HL-60/S4 treated with retinoic acid at 250 ng/mL for 4 days and 3 days (cell line): Measurements from ENCODE around the gene HOXD8.

Source experiments
- in situ Hi-C: fragments of 300-500 bp; cut with MboI; formaldehyde crosslinking; loops from 2 replicates; pipeline ENCODE4 v1.7.0; 2022; ENCODE audit warnings: low sequenced_read_pairs

Gene HOXD8

DNA sequence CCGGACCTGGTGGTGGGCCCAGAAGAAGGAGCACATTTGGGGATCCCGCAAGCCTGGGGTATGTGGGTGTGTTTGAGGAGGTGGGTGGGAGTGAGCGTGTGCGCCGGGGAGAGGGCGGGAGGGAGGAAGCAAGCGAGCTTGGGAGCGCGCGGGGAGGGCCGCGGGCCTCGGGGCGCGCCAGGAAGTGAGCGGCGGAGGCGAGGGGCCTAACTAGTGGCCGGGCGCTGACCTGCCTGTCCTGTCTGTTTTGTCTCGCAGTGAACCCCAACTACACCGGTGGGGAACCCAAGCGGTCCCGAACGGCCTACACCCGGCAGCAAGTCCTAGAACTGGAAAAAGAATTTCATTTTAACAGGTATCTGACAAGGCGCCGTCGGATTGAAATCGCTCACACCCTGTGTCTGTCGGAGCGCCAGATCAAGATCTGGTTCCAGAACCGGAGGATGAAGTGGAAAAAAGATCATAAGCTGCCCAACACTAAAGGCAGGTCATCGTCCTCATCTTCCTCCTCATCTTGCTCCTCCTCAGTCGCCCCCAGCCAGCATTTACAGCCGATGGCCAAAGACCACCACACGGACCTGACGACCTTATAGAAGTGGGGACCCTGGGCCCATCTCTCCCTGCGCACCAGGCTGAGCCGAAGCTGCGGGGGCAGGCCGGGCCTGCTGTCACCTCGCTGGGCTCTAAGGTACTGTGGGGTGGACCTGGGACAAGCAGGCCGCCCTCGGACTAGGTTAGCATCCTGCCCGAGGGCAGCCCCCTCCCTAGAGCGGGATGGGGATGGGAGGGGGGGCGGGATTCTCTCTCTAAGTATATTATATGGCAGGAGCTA is 23.1 kb downstream of the HOXD8 start:
- in situ Hi-C loops, result no loop called here

DNA sequence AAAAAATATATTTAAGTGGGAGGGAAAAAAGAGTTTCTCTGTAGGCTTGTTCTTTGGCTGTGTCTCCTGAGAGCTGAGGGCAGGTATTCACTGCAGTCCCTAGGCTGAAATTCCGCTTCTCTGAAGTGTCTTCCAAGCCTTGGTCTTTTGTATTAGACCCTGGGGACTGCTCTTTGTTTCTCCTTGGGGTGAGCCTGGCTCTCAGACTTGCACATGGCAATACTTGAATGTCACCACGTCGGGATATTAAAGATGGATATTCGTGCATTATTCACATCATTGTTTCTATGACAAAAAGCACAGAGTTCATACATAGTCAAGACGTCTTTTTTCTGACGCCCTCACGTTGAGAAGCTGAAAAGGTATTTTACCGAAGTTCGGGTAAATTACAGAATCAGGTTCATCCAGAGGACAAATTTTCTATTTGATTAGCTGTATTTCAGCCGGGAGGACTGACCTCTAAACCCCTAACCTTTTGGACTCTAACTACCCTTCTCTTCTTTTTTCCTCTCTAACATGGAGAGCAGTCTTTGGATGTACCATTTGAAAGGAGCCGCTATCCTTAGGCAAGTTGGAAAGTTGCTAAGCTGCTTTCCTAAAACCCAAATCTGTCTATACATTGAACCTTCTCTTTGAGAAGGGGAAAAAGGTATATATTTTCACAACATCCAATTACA is 25.2 kb downstream of the HOXD8 start:
- in situ Hi-C loops, result no loop called here

DNA sequence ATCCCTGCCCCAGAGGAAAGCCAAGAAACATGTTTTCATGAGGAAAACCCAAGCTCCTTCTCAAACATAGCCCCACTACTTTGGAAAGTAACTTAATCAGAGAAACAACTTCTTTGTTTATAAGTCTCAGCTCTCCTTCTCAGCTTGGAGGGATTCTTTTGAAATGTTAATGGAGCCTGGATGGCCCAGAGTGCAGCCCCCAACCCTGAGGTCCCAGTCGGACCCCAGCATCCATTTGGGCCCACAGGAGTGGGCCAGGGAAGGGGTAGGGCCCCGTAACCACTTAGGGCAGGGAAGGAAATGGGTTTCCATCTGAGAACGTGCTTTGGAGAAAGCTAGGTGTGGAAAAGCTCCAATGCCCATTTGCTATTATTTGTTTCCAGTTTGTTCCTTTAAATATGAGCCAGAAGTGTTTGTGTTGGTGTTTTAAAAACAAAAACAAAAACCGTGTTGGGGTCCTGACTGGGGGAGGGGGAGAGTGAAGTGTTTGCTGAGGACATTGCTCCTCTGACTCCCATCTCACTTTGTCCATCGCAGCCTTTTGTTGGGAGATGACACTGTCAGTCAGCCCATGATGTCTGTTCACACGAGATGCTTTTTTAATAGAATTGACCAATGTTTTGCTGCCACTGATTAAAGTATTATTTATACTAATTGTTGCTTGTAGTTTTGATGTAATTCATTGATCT is 26.0 kb downstream of the HOXD8 start:
- in situ Hi-C loops, result no loop called here

DNA sequence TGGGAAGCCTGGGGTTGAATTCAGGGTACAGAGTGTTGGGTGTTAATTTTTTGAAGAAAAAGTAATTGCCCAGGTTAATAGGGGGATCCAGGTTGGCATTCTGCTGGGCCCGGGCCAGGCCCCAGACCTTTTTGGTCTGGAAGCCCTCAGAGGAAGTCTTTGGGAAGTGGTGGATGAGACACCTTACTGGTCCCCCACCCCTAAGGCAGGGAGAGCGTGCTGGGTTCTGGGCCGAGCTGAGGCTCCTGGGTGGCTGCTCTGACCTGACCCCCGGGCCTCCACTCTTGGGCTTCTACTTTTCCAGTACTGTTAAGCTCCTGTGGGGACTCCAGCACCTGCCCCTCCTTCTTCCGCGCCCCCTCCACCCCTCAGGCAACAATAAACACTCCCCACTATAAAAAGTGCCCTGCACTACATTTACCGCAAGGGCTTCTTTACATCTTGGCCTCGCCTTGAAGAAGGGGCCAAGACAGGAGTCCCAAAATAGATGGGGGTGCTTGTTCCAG is 26.8 kb downstream of the HOXD8 start:
- in situ Hi-C loops, result no loop called here

DNA sequence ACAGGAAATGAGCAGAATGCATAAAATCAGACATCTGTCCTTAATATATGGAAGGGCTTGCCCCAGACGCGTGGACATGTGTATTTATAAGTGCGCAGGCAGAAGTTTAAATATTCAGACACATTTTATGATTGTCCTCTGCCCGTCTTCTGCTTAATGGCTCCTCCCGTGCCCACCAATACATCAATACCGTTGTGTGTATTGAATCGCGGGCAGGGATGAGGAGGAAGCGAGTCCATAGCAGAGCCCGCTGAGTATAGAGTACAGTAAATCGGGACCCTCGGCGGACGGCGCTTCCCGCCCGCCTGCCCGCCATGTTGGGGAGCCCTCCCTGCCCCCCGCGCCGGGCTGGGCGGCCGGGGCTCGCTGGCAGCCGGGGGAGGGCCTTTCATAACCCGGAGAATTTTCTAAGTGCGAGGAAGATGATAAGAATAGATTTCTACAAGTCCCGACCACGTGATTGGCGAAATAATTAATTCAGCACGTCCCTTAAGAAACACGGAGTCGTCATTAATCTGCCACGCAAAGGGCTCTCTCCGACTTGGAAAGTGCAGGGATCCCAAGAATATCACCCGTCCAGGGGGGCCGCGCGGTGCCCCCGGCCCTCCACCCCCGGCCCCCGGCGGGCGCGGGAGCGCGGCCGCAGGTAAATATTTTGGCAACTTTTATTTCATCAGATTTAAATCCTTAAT is 27.4 kb downstream of the HOXD8 start, which contains the start of gene HOXD3:
TSS of gene HOXD3 (plus strand) at position 501 of the 692 bp plus-strand sequence. CDS start 11,808 bp downstream, outside the sequence.
- in situ Hi-C loops, result no loop called here

DNA sequence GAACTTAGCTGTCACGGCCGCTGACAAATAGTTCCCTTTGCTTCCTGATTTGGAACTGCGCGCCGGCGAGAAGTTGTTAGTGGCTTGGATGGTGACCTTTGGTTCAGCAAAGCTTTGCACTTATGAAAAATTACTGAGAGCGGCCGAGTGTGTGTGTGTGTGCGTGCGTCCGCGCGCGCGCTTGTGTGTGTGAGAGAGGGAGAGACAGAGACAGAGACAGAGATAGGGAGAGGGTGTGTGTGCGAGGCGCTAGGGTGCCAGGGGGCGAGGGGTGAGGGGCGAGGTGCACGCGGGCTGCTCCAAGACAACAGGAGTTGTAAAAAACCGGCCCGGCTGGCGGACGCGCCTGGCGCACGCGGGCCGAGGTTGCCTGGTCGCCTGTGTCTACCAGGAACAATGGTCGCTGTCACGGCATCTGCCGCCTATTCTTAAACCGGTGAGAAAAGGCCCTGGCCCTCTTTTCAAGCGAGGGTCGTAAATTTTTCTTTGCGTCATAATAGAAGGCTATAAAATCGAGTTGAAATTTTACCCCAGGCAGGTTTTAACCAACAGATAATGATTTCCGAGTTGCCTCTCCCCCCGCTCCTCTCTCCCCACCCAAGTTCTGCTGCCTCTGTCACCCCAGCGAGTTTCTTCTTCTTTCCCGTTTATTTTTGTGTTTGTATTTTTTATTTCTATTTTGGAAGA is 28.1 kb downstream of the HOXD8 start:
- in situ Hi-C loops, result no loop called here

DNA sequence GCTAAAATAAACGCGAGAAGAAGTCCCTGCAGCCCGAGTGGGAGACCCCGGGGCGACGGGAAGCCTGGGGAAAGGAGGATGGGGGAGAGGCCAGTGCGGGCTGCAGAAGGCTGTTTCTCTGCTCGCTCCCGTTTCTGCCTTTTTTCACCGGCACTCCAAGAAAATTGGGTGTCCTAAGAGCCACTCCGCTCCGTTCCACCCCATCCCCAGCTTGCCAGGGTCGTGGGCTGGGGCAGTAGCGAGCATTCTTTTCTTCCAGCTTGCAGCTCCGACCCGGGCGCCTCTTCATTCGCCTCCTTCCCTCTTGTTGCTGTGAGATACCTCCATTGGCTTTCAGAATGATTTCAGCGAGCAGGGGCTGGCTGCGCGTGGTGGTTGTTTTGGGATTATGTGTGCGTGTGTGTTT is 28.7 kb downstream of the HOXD8 start:
- in situ Hi-C loops, result no loop called here

DNA sequence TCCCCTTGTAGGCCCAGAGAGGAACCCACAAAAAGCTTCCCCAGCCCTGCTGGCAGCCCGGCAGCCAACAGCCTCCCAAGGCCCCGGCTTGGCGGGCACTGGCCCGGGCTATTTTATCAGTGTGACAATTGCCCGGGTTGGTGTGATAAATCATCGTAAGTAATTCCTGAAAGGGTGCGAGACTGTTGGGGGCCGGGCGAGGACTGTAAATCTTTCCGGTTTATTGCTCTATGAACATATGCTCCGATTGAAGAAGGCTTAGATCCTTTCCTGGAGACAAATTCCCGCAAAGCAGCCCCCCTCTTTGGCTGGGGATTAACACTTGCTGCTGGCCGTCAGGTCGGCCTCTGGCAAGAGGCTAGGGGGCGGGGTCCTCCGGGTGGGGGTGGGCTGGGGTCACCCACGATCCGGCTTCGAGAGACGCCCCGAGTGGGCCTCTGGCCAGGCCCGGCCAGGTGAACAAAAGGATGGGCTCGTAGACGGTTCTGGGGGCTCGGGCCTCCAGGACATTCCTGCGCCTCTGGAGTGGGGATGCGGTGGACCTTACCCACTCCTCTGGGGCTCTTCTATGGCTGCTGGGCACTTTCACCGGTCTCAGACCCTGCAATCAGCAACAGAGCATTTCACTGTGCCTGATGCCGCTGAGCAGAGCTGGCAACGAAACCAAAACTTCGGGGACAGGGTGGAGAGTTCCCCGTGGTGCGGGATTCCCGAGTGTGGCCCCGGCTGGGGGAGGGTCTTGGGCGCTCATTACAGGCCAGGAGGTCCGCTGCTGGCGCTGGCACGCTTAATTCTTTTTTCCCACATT is 29.6 kb downstream of the HOXD8 start:
- in situ Hi-C loops, result no loop called here

DNA sequence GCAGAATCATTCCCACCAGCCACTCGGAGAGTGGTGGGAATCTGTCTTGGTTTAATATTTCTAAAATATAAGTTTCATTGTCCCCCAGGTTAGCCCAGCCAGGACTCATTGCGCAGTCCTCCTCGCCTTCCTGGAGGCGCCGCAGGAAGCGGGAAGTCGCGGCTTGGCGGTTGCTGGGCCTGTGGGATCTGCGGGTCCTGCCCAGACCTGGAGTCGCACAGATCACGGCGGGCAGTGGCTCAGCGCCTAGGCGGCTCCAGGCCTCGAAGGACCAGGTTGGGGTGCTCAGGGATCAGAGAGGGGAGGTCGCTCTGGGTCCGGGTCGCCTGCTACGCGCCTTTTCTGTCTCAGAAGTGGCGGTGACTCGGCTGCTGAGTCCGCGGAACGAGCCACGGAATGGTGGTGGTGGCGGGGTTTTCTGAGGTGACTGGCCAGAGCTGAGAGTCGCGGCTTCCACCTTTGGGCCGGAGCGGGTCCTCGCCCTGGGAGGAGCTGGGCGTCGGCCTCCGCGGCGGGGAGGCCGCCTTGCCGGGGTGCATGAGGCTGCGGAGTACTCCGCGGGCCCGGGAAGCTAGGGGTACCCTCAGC is 30.3 kb downstream of the HOXD8 start:
- in situ Hi-C loops, result no loop called here

DNA sequence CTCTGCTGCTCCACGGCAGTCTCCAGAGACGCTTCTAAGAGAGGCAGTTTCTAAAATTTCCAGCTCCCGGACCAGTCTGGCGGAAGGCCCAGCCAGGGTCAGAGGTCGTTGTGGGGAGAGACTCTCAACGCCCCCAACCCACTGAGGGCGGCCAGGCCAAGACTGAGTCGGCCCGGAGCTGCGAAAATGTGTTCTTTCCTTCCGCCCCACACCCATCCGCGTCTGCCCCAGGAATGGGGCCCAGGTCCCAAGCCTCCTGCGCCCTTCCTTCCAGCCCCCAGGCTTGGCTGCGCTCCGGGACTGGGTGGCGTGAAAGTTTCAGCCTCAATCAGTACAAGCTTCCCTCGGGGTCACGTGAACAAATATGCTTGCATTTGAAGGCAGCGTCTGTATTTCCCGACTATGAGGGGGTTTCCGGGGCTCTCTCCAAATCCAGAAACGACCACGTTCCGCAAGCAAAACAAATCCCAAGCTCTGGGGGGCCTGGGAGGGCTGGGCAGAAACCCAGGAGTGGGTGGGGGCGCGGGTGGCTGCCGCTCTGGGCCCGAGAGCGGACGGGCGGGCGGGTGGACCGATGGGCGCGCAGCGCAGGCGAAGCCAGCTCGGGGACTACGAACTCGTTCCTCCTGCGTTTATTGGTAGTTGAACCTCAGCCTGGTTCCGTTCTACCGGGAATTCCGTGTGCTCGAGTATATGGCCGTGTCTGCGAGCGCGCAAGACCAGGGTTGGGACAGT is 30.9 kb downstream of the HOXD8 start:
- in situ Hi-C loops, result no loop called here

DNA sequence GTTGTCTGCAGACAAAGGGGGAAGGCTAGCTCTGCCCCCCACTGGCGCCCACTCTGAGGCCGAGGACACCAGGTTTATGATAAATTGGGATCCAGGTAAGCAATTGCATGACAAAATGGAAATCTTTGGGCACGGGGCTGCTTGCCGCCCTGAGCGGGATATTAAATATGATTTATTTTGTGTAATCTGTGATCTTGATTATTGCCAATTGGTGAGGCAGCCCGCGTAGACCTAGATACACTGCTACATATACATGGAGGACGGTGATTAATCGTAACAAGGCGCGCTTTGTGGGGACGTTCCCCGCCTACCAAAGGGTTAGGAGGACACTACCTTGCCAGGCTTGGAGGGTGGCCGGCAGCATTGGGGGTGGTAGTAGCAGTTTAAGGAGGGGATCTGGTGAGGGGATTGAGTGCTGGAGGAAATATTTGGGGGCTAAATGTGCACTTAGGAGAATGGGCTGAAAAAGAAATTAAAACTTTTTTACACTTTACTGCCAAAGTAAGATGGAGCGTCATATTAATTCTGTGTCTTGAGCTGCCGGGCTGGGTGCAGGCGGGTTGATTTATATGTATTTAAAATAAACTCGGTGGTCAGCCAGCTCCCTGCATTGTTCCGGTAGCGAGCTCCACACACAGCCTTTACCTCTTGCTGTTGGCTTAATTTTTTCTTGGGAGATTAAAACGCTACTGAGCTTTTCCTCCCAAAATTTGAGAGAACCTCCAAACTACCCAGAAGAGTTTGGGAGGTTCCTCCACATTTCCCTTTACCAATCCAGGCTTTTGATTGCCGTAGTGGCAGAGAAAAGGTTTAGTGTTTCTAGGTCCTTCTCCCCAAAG is 31.7 kb downstream of the HOXD8 start:
- in situ Hi-C loops, result no loop called here

DNA sequence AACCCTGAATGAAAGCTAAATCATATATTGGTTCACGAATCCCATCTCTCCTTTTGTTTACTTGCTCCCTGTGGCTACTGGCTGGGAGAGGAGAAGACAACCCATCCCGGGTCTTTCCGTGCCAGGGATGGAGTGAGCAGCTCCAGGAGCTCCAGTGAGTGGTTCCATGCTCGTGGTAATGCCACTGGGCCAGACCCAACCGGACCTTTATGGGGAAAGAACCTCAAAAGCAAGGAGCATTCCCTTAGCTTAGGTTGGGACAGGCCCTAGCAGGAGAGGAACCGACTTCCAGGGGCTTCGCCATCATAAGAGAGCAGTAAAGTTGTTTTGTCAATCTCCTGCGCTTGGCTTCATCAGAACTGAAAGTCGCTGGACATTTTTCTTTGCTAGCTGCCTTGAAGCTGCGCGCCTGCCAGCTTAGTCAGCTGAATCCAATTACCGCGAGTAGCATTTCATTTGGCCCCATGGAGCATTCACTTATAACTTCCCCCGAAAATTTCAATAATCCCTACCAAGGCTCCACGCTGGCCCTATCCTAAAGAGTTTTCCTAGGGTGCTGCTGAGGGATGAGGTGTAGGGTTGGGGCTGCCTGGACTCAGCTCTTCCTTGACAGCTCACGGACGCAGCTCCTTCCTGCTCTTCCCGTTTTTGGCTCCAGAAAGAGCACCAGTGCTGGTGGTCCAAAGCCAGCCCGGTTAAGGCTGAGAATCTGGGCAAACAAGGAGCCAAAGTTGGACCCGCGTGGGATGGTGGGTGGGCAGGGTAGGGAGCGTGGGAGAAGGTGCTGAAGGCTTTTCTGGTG is 32.5 kb downstream of the HOXD8 start:
- in situ Hi-C loops, result no loop called here

DNA sequence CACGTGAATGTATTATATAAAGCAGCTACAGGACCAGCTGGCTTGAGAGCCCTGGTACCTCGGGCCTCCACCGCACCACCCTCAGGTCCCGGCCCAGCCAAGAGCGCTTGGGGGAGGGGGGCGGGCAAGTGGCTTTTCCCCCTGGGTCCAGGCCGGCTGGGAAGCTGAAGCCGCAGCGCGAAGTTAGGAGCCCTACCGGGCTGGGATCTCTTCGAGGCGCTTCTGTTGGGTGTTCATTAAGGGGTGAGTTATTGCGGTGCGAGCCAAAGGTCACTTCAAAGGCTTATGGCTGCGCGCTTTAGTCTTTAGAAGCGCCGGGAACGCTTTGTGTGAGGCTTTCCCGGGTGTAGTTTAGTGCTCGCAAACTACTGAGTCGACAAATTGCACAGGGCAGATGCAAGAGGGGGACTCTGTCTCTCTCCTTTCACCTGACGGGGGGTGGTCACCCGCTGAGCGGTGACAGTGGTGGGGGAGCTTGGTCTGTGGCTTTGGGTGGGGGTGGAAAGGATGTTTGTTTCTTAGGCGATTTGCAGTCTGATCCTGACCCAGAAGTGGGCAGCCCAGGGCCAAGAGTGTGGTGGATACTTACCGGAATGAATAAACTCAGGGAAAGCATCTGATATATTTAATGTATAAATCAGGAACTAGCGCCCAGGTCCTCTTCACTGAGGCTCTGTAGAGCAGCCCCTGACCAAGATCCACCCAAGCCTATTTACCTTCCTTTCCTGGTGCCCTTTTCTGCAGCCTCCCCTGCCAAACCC is 33.6 kb downstream of the HOXD8 start:
- in situ Hi-C loops, result no loop called here

DNA sequence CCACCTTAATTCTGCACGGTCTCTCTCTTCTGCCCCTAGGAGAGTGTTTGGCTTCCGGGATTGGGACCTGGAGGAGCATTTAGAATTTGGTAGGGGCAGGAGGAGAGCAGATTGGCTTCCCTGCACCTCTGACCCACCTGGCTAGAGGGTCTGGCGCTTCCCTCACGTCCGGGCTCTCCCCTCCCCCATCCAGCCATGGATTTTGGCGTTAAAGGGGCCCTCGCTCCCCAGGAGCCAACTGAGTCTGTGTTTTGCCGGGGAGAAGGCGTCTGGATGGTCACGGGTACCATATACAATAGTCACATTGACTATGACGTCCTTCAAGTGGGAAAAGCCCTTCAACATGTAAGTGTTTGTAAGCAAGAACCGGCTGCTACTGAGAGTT is 34.2 kb downstream of the HOXD8 start:
- in situ Hi-C loops, result no loop called here

DNA sequence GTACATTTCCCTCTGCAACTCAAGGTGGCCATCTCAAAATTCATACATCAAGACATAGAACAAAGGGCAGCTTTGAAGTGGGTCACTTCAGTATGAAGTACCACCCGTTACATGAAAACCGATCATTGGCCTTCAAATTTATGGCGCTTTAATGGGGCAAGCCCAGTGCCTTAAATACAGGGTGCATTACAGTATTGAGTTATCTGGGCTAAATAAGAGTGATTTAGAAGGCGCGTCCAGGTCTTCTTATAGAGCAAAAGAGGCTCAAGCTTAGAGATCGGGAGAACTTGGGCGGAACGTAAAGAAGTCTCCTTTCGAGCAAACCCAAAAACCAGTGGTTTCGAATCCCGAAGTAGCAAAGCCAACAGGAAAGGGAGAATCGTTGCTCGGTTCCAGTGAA is 34.7 kb downstream of the HOXD8 start:
- in situ Hi-C loops, result no loop called here
